ENCODE data around the gene THADA.
"Not testable (repeated sequence)": the region's sequence is repeated elsewhere in the genome, so short reads cannot be mapped to it uniquely, and the experiment has no call there.

The THADA gene

GRCh38 chr2:43636621-43637020 is 40.8 kb upstream of the THADA start:
- Histone ChIP-seq H3K9me3 (ENCODE audit: severe bottlenecking) (no peaks in the 10 kb centered on the region), H3K27me3 (ENCODE audit: insufficient read depth, poor library complexity, severe bottlenecking) (peaks cover 7% of the 10 kb centered on the region), H3K36me3 (ENCODE audit: low read depth) (no peaks in the 10 kb centered on the region), H3K4me3 (ENCODE audit: severe bottlenecking) (peak overlapping the region; percentile 79), H3K4me1 (ENCODE audit: insufficient read depth, poor library complexity, severe bottlenecking) (peaks cover 4% of the 10 kb centered on the region), H3K27ac (ENCODE audit: poor library complexity, severe bottlenecking) (no peak overlapping the region)
- no peak; the same call in 2 of the 3 replicates for ATAC-seq (ENCODE audit: low read depth)
- no peak for DNase-seq (ENCODE audit: low spot score)
- no peak for TF ChIP-seq CTCF (IDR thresholded peaks at IDR 0.05; ENCODE audit: poor library complexity, severe bottlenecking)

GRCh38 chr2:43636153-43636552 is 40.3 kb upstream of the THADA start:
- H3K27ac ChIP-seq (ENCODE audit: poor library complexity, severe bottlenecking); H3K4me1 ChIP-seq (ENCODE audit: insufficient read depth, poor library complexity, severe bottlenecking); ATAC-seq (ENCODE audit: low read depth): not testable (repeated sequence)

GRCh38 chr2:43634604-43635306 is 38.9 kb upstream of the THADA start:
- TF ChIP-seq CTCF (IDR thresholded peaks at IDR 0.05; ENCODE audit: poor library complexity, severe bottlenecking) = no peak
- DNase-seq (ENCODE audit: low spot score) = no peak
- no peak overlapping the region for H3K27ac ChIP-seq (ENCODE audit: poor library complexity, severe bottlenecking)
- peaks cover 4% of the 10 kb centered on the region for H3K4me1 ChIP-seq (ENCODE audit: insufficient read depth, poor library complexity, severe bottlenecking)
- H3K4me3 ChIP-seq (ENCODE audit: severe bottlenecking) = no peak overlapping the region
- H3K9me3 ChIP-seq (ENCODE audit: severe bottlenecking) = no peaks in the 10 kb centered on the region
- no peaks in the 10 kb centered on the region for H3K36me3 ChIP-seq (ENCODE audit: low read depth)
- peaks cover 7% of the 10 kb centered on the region for H3K27me3 ChIP-seq (ENCODE audit: insufficient read depth, poor library complexity, severe bottlenecking)
- ATAC-seq (ENCODE audit: low read depth) = peak; percentile 17; the same call in 2 of the 3 replicates

More at GRCh38 chr2:43636153-43636552, 40.3 kb upstream of the THADA start:
- H3K27me3 ChIP-seq (ENCODE audit: insufficient read depth, poor library complexity, severe bottlenecking); H3K9me3 ChIP-seq (ENCODE audit: severe bottlenecking); DNase-seq (ENCODE audit: low spot score); H3K4me3 ChIP-seq (ENCODE audit: severe bottlenecking); H3K36me3 ChIP-seq (ENCODE audit: low read depth): not testable (repeated sequence)

GRCh38 chr2:43631618-43632317 is 35.9 kb upstream of the THADA start:
- no peak overlapping the region for H3K4me3 ChIP-seq (ENCODE audit: severe bottlenecking)
- no peaks in the 10 kb centered on the region for H3K36me3 ChIP-seq (ENCODE audit: low read depth)
- H3K4me1 ChIP-seq (ENCODE audit: insufficient read depth, poor library complexity, severe bottlenecking) = peaks cover 4% of the 10 kb centered on the region
- no peak for DNase-seq (ENCODE audit: low spot score)
- no peak overlapping the region for H3K27ac ChIP-seq (ENCODE audit: poor library complexity, severe bottlenecking)
- H3K9me3 ChIP-seq (ENCODE audit: severe bottlenecking) = no peaks in the 10 kb centered on the region
- ATAC-seq (ENCODE audit: low read depth) = no peak
- no peak for TF ChIP-seq CTCF (IDR thresholded peaks at IDR 0.05; ENCODE audit: poor library complexity, severe bottlenecking)
- H3K27me3 ChIP-seq (ENCODE audit: insufficient read depth, poor library complexity, severe bottlenecking) = peaks cover 7% of the 10 kb centered on the region

- Histone ChIP-seq H3K27ac (ENCODE audit: poor library complexity, severe bottlenecking) (no peak overlapping the region), H3K4me3 (ENCODE audit: severe bottlenecking) (no peak overlapping the region), H3K36me3 (ENCODE audit: low read depth) (no peaks in the 10 kb centered on the region), H3K9me3 (ENCODE audit: severe bottlenecking) (no peaks in the 10 kb centered on the region), H3K4me1 (ENCODE audit: insufficient read depth, poor library complexity, severe bottlenecking) (no peaks in the 10 kb centered on the region), H3K27me3 (ENCODE audit: insufficient read depth, poor library complexity, severe bottlenecking) (no peaks in the 10 kb centered on the region)
- no peak for TF ChIP-seq CTCF (IDR thresholded peaks at IDR 0.05; ENCODE audit: poor library complexity, severe bottlenecking)
- no peak for DNase-seq (ENCODE audit: low spot score)
- ATAC-seq (ENCODE audit: low read depth) = no peak
These were observed 27.2 kb upstream of the THADA start for GRCh38 chr2:43622931-43623451.

All from RWPE2 (cell line).